CD4-positive, CD25-positive, alpha-beta regulatory T cell (primary cell): ENCODE results near the gene ELMO1. TPM values are rescaled to one million over a fixed set of nuclear protein-coding genes. Genes with fewer than 3 reads are reported as not detected.

Experiments
- ATAC-seq, 2 donors: fragments of 150-1000 bp; cut with Tn5 transposase; one replicate each; pipeline ENCODE4 v1.10.0; 2021; ENCODE audit warnings: low read depth in 2 of 2, moderate number of reproducible peaks in 2 of 2, moderate library complexity in 1 of 2
- DNase-seq, 3 donors: peaks; one replicate each; pipeline versions ENCODE4 v3.0.0 to v3.0.0-alpha.2; 2012 to 2022; ENCODE audit warnings: mixed read lengths in 1 of 3
- H3K27ac ChIP-seq: one replicate; pipeline ENCODE4 v1.7.0; 2013; ENCODE audit warnings: mild to moderate bottlenecking, low read length; ENCODE audit not compliant: insufficient read depth, poor library complexity, severe bottlenecking
- H3K27me3 ChIP-seq: one replicate; pipeline ENCODE4 v1.7.0; 2013; ENCODE audit warnings: low read length; ENCODE audit not compliant: control insufficient read depth, insufficient read depth
- H3K36me3 ChIP-seq: one replicate; pipeline ENCODE4 v1.7.0; 2013; ENCODE audit warnings: mild to moderate bottlenecking, low read length, moderate library complexity; ENCODE audit not compliant: control insufficient read depth, insufficient read depth
- H3K4me1 ChIP-seq: 2 replicates; pipeline ENCODE4 v1.7.0; 2013; ENCODE audit warnings: mild to moderate bottlenecking, low read length; ENCODE audit not compliant: insufficient read depth, control insufficient read depth, poor library complexity, severe bottlenecking
- H3K4me3 ChIP-seq: one replicate; pipeline ENCODE4 v1.7.0; 2013; ENCODE audit warnings: low read depth, mild to moderate bottlenecking, low read length, moderate library complexity
- H3K9me3 ChIP-seq, 2 experiments: 1 replicate in 1 of 2; 2 replicates in 1 of 2; pipeline ENCODE4 v1.7.0; 2013; ENCODE audit warnings: low read length in 2 of 2, mild to moderate bottlenecking in 1 of 2, moderate library complexity in 1 of 2; ENCODE audit not compliant: control insufficient read depth in 2 of 2
- H3K27ac Mint-ChIP-seq, 3 donors: one replicate each; pipeline ENCODE4 v1.8.0; 2020 to 2022; ENCODE audit warnings: mild to moderate bottlenecking in 3 of 3, mixed read lengths in 3 of 3, moderate library complexity in 2 of 3
- H3K27me3 Mint-ChIP-seq: one replicate; pipeline ENCODE4 v1.8.0; 2022; ENCODE audit warnings: mild to moderate bottlenecking, mixed read lengths
- H3K36me3 Mint-ChIP-seq: one replicate; pipeline ENCODE4 v1.8.0; 2020; ENCODE audit warnings: mixed read lengths
- H3K4me1 Mint-ChIP-seq, 4 donors: one replicate each; pipeline ENCODE4 v1.8.0; 2020 to 2022; ENCODE audit warnings: mixed read lengths in 4 of 4, mild to moderate bottlenecking in 1 of 4
- H3K4me3 Mint-ChIP-seq, 4 donors: one replicate each; pipeline ENCODE4 v1.8.0; 2020 to 2022; ENCODE audit warnings: mild to moderate bottlenecking in 4 of 4, mixed read lengths in 4 of 4, moderate library complexity in 3 of 4
- H3K9me3 Mint-ChIP-seq, 7 donors: one replicate each; pipeline ENCODE4 v1.8.0; 2020 to 2022; ENCODE audit warnings: mixed read lengths in 7 of 7, mild to moderate bottlenecking in 3 of 7, moderate library complexity in 2 of 7
- polyA plus RNA-seq, 4 donors: library from polyadenylated mRNA; unstranded; fragments of 300-500 nt; fragmentation: Illumina TruSeq; gene quantifications; one replicate each; pipeline ENCODE4 v1.2.3, GENCODE V29; 2021
- total RNA-seq: library from RNA; stranded (reverse); gene quantifications from one replicate; pipeline ENCODE4 v1.2.3, GENCODE V29; 2022

The ELMO1 gene
- total and polyA plus RNA-seq, 5 donors from 2014 or later = 39.5 to 162 (median 53.5) TPM

- peaks cover 34% of the 10 kb centered on the region for H3K36me3 Mint-ChIP-seq
- peaks cover 0 to 2% (median 0%) of the 10 kb centered on the region in 7 donors for H3K9me3 Mint-ChIP-seq
- no peak for DNase-seq
- no peak overlapping the region for H3K4me3 Mint-ChIP-seq
- no peak for ATAC-seq
- Histone ChIP-seq H3K27ac (no peak overlapping the region), H3K36me3 (peaks cover 10% of the 10 kb centered on the region), H3K27me3 (no peaks in the 10 kb centered on the region), H3K4me3 (no peak overlapping the region), H3K4me1 (no peaks in the 10 kb centered on the region), H3K9me3 (no peaks in the 10 kb centered on the region)
- H3K4me1 Mint-ChIP-seq = peaks cover 28 to 38% (median 34%) of the 10 kb centered on the region in 4 donors
- peak overlapping the region in 1 of 3 donors; percentile 50 for H3K27ac Mint-ChIP-seq
- no peaks in the 10 kb centered on the region for H3K27me3 Mint-ChIP-seq
Measured at GRCh38 chr7:37247861-37248260, 200.8 kb downstream of the ELMO1 start.

- peaks cover 31% of the 10 kb centered on the region for H3K36me3 Mint-ChIP-seq
- H3K4me3 Mint-ChIP-seq = no peak overlapping the region
- peaks cover 0 to 1% (median 0%) of the 10 kb centered on the region in 7 donors for H3K9me3 Mint-ChIP-seq
- DNase-seq = no peak
- no peaks in the 10 kb centered on the region for H3K27me3 Mint-ChIP-seq
- Histone ChIP-seq H3K4me3 (no peak overlapping the region), H3K27ac (no peak overlapping the region), H3K27me3 (no peaks in the 10 kb centered on the region), H3K4me1 (no peaks in the 10 kb centered on the region), H3K36me3 (peaks cover 10% of the 10 kb centered on the region), H3K9me3 (no peaks in the 10 kb centered on the region)
- H3K27ac Mint-ChIP-seq = no peak overlapping the region
- no peak for ATAC-seq
- H3K4me1 Mint-ChIP-seq = peaks cover 18 to 39% (median 26%) of the 10 kb centered on the region in 4 donors
Measured at GRCh38 chr7:37245590-37245989, 203.1 kb downstream of the ELMO1 start.

GRCh38 chr7:37236906-37237305 is 211.8 kb downstream of the ELMO1 start:
- no peak for ATAC-seq
- H3K4me3 Mint-ChIP-seq = no peak overlapping the region
- Histone ChIP-seq H3K27me3 (no peaks in the 10 kb centered on the region), H3K27ac (no peak overlapping the region), H3K9me3 (no peaks in the 10 kb centered on the region), H3K36me3 (peaks cover 12% of the 10 kb centered on the region), H3K4me1 (no peaks in the 10 kb centered on the region), H3K4me3 (no peak overlapping the region)
- H3K9me3 Mint-ChIP-seq = peaks cover 0 to under 1% (median 0%) of the 10 kb centered on the region in 7 donors
- no peak overlapping the region for H3K27ac Mint-ChIP-seq
- DNase-seq = no peak
- peaks cover 7% of the 10 kb centered on the region for H3K36me3 Mint-ChIP-seq
- H3K27me3 Mint-ChIP-seq = no peaks in the 10 kb centered on the region
- H3K4me1 Mint-ChIP-seq = peaks cover 7 to 18% (median 13%) of the 10 kb centered on the region in 4 donors

GRCh38 chr7:37235813-37236212 is 212.9 kb downstream of the ELMO1 start:
- peak overlapping the region; percentile 11 to 75 (median 39) for H3K27ac Mint-ChIP-seq
- no peaks in the 10 kb centered on the region for H3K27me3 Mint-ChIP-seq
- DNase-seq (no peak), ATAC-seq (no peak)
- Histone ChIP-seq H3K4me3 (no peak overlapping the region), H3K27ac (no peak overlapping the region), H3K9me3 (no peaks in the 10 kb centered on the region), H3K27me3 (no peaks in the 10 kb centered on the region), H3K36me3 (peaks cover 19% of the 10 kb centered on the region), H3K4me1 (no peaks in the 10 kb centered on the region)
- no peaks in the 10 kb centered on the region for H3K9me3 Mint-ChIP-seq
- H3K4me1 Mint-ChIP-seq = peaks cover 5 to 16% (median 11%) of the 10 kb centered on the region in 4 donors
- H3K36me3 Mint-ChIP-seq = peaks cover 10% of the 10 kb centered on the region
- H3K4me3 Mint-ChIP-seq = no peak overlapping the region

- ATAC-seq (no peak), DNase-seq (peak in 2 of 3 donors; percentile 31 to 46)
- Mint-ChIP-seq H3K4me3 (no peak overlapping the region), H3K27me3 (no peaks in the 10 kb centered on the region), H3K36me3 (peaks cover 10% of the 10 kb centered on the region), H3K9me3 (no peaks in the 10 kb centered on the region), H3K4me1 (peaks cover 11 to 22% (median 16%) of the 10 kb centered on the region in 4 donors), H3K27ac (peak overlapping the region in 1 of 3 donors; percentile 70)
- Histone ChIP-seq H3K27me3 (no peaks in the 10 kb centered on the region), H3K27ac (no peak overlapping the region), H3K4me1 (no peaks in the 10 kb centered on the region), H3K9me3 (no peaks in the 10 kb centered on the region), H3K36me3 (peaks cover 19% of the 10 kb centered on the region), H3K4me3 (no peak overlapping the region)
Measured at GRCh38 chr7:37234928-37235327, 213.7 kb downstream of the ELMO1 start.

DNA sequence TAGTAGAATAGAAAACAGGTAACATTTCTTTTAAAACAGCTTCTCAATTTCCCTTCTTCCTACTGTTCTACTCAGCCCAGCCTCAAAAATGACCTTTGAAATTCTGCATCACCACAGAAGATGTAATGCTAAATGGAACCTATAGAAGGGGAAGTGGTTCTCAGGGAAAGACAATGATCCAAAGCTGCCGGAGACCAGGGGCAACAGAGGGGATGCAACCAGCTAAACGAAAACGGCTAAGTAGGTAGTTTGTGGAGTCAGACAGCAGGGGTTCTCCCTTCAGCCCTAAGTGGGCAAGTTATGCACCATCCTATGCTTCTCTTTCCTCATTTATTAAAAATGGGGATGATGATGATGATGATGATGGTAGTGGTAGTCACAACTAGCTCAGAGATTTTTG is 214.3 kb downstream of the ELMO1 start:
- peaks cover 10% of the 10 kb centered on the region for H3K36me3 Mint-ChIP-seq
- DNase-seq (no peak), ATAC-seq (no peak)
- peaks cover 14 to 24% (median 17%) of the 10 kb centered on the region in 4 donors for H3K4me1 Mint-ChIP-seq
- peaks cover 3% of the 10 kb centered on the region for H3K4me1 ChIP-seq
- H3K9me3 ChIP-seq = no peaks in the 10 kb centered on the region
- H3K4me3 ChIP-seq = no peak overlapping the region
- H3K27ac Mint-ChIP-seq = no peak overlapping the region
- no peaks in the 10 kb centered on the region for H3K27me3 Mint-ChIP-seq
- H3K9me3 Mint-ChIP-seq = no peaks in the 10 kb centered on the region
- H3K27ac ChIP-seq = no peak overlapping the region
- no peaks in the 10 kb centered on the region for H3K27me3 ChIP-seq
- H3K36me3 ChIP-seq = peaks cover 18% of the 10 kb centered on the region
- H3K4me3 Mint-ChIP-seq = no peak overlapping the region

DNA sequence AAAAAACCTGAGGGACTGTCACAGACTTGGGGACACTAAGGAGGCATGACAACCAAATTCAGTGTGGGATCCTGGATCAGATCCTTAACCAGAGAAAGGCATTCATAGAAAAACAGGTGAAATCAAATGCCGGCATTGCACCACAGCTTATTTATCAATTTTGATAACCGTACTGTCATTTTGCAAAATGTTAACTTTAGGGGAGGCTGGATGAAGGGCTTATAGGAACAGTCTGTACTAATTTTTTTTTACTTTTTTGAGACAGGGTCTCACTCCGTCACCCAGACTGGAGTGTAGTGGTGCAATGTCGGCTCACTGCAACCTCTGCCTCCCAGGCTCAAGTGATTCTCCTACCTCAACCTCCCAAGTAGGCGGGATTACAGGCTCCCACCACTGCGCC is 217.1 kb downstream of the ELMO1 start:
- no peak overlapping the region for H3K27ac Mint-ChIP-seq
- H3K4me1 ChIP-seq = peaks cover 5% of the 10 kb centered on the region
- DNase-seq = no peak

GRCh38 chr7:37230221-37230620 is 218.4 kb downstream of the ELMO1 start:
- Mint-ChIP-seq H3K9me3 (no peaks in the 10 kb centered on the region), H3K27me3 (no peaks in the 10 kb centered on the region), H3K4me1 (peaks cover 11 to 25% (median 24%) of the 10 kb centered on the region in 4 donors), H3K36me3 (peaks cover 26% of the 10 kb centered on the region), H3K27ac (peak overlapping the region in 1 of 3 donors; percentile 36), H3K4me3 (no peak overlapping the region)
- no peak overlapping the region for H3K27ac ChIP-seq
- H3K27me3 ChIP-seq = no peaks in the 10 kb centered on the region
- ATAC-seq (no peak), DNase-seq (no peak)
- H3K4me1 ChIP-seq = peaks cover 5% of the 10 kb centered on the region
- H3K4me3 ChIP-seq = no peak overlapping the region
- no peaks in the 10 kb centered on the region for H3K9me3 ChIP-seq
- H3K36me3 ChIP-seq = peaks cover 18% of the 10 kb centered on the region

More for the DNA sequence above, 217.1 kb downstream of the ELMO1 start:
- Histone ChIP-seq H3K4me3 (no peak overlapping the region), H3K27ac (no peak overlapping the region), H3K27me3 (no peaks in the 10 kb centered on the region), H3K9me3 (no peaks in the 10 kb centered on the region), H3K36me3 (peaks cover 18% of the 10 kb centered on the region)
- H3K4me3 Mint-ChIP-seq = no peak overlapping the region
- H3K9me3 Mint-ChIP-seq = no peaks in the 10 kb centered on the region
- H3K4me1 Mint-ChIP-seq = peaks cover 20 to 25% (median 24%) of the 10 kb centered on the region in 4 donors
- H3K36me3 Mint-ChIP-seq = peaks cover 15% of the 10 kb centered on the region
- no peaks in the 10 kb centered on the region for H3K27me3 Mint-ChIP-seq
- ATAC-seq = no peak
